Measurements from ENCODE around the gene PSMD9. TPM values are rescaled to one million over a fixed set of nuclear protein-coding genes. Genes with fewer than 3 reads are reported as not detected.
"Not testable (repeated sequence)": the region's sequence is repeated elsewhere in the genome, so short reads cannot be mapped to it uniquely, and the experiment has no call there.

Gene PSMD9
- total and polyA plus RNA-seq, 5 donors from 2014 or later = 52.9 to 106 (median 86.6) TPM

GRCh38 chr12:121876080-121876447, 12.5 kb upstream of the PSMD9 start:
- not testable (repeated sequence) for H3K9me3 ChIP-seq (ENCODE audit: control insufficient read depth in 2 of 2, low read length in 2 of 2); H3K27ac ChIP-seq (ENCODE audit: insufficient read depth, low read length, poor library complexity, severe bottlenecking); H3K27me3 ChIP-seq (ENCODE audit: control insufficient read depth, insufficient read depth, low read length); H3K36me3 Mint-ChIP-seq; H3K4me1 Mint-ChIP-seq; H3K36me3 ChIP-seq (ENCODE audit: control insufficient read depth, insufficient read depth, low read length); H3K9me3 Mint-ChIP-seq; H3K4me3 Mint-ChIP-seq; H3K27ac Mint-ChIP-seq; H3K27me3 Mint-ChIP-seq; H3K4me3 ChIP-seq (ENCODE audit: low read depth, low read length); H3K4me1 ChIP-seq (ENCODE audit: control insufficient read depth, insufficient read depth, low read length, poor library complexity, severe bottlenecking); ATAC-seq (ENCODE audit: low read depth in 2 of 2); DNase-seq

- no peak overlapping the region for H3K4me3 ChIP-seq (ENCODE audit: low read depth, low read length)
- peaks cover 0 to 3% (median 1%) of the 10 kb centered on the region in 4 donors for H3K4me1 Mint-ChIP-seq
- H3K27ac Mint-ChIP-seq = no peak overlapping the region
- no peak overlapping the region for H3K4me3 Mint-ChIP-seq
- ATAC-seq (ENCODE audit: low read depth in 2 of 2) (no peak), DNase-seq (no peak)
- no peak overlapping the region for H3K27ac ChIP-seq (ENCODE audit: insufficient read depth, low read length, poor library complexity, severe bottlenecking)
- peaks cover 4% of the 10 kb centered on the region for H3K4me1 ChIP-seq (ENCODE audit: control insufficient read depth, insufficient read depth, low read length, poor library complexity, severe bottlenecking)
- no peaks in the 10 kb centered on the region for H3K36me3 Mint-ChIP-seq
- H3K27me3 Mint-ChIP-seq = peaks cover 20% of the 10 kb centered on the region
- H3K27me3 ChIP-seq (ENCODE audit: control insufficient read depth, insufficient read depth, low read length) = no peaks in the 10 kb centered on the region
- H3K36me3 ChIP-seq (ENCODE audit: control insufficient read depth, insufficient read depth, low read length) = no peaks in the 10 kb centered on the region
- no peaks in the 10 kb centered on the region for H3K9me3 ChIP-seq (ENCODE audit: control insufficient read depth in 2 of 2, low read length in 2 of 2)
- H3K9me3 Mint-ChIP-seq = no peaks in the 10 kb centered on the region
Measured at GRCh38 chr12:121883315-121883660, 5.3 kb upstream of the PSMD9 start.

DNA sequence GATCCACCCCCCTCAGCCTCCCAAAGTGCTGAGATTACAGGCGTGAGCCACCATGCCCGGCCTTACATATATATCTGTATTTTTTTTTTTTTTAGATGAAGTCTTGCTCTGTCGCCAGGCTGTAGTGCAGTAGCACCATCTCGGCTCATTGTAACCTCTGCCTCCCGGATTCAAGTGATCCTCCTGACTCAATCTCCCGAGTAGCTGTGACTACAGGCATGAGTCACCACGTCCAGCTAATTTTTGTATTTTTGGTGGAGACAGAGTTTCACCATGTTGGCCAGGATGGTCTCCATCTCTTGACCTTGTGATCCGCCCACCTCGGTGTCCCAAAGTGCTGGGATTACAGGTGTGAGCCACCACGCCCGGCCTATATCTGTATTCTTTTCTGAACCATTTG, 3.5 kb upstream of the PSMD9 start:
- not testable (repeated sequence) for H3K9me3 ChIP-seq (ENCODE audit: control insufficient read depth in 2 of 2, low read length in 2 of 2); DNase-seq; H3K27ac Mint-ChIP-seq; H3K27ac ChIP-seq (ENCODE audit: insufficient read depth, low read length, poor library complexity, severe bottlenecking); H3K36me3 Mint-ChIP-seq; H3K4me3 ChIP-seq (ENCODE audit: low read depth, low read length); ATAC-seq (ENCODE audit: low read depth in 2 of 2); H3K36me3 ChIP-seq (ENCODE audit: control insufficient read depth, insufficient read depth, low read length); H3K27me3 ChIP-seq (ENCODE audit: control insufficient read depth, insufficient read depth, low read length); H3K9me3 Mint-ChIP-seq; H3K4me3 Mint-ChIP-seq
- H3K4me1 ChIP-seq (ENCODE audit: control insufficient read depth, insufficient read depth, low read length, poor library complexity, severe bottlenecking) = peaks cover 17% of the 10 kb centered on the region
- peaks cover 25% of the 10 kb centered on the region for H3K27me3 Mint-ChIP-seq
- peaks cover 8 to 21% (median 14%) of the 10 kb centered on the region in 4 donors for H3K4me1 Mint-ChIP-seq

DNA sequence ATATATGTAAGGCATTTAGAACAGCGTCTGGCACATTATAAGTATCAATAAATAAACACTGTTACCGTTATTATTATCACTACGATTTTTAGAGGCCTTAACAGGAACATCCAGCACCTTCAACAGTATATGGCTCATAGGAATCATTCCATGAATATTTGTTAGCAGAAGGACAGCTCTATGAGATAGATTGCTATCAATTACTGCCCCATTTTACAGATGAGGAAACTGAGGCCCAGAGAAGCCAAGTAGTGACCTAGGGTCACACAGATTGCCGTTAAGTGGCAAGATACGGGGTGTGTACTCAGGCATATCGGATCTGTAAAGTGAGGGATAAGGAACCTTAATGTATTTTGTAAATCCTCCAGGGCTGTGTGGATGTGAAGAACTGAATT, 510 bp upstream of the PSMD9 start:
- Mint-ChIP-seq H3K27me3 (peaks cover 25% of the 10 kb centered on the region), H3K4me1 (peaks cover 13 to 39% (median 23%) of the 10 kb centered on the region in 4 donors), H3K9me3 (no peaks in the 10 kb centered on the region), H3K36me3 (peaks cover 9% of the 10 kb centered on the region), H3K27ac (peak overlapping the region; percentile 96 to 100 (median 98)), H3K4me3 (peak overlapping the region; percentile 96 to 99 (median 98))
- Histone ChIP-seq H3K27me3 (ENCODE audit: control insufficient read depth, insufficient read depth, low read length) (no peaks in the 10 kb centered on the region), H3K4me1 (ENCODE audit: control insufficient read depth, insufficient read depth, low read length, poor library complexity, severe bottlenecking) (peaks cover 24% of the 10 kb centered on the region), H3K36me3 (ENCODE audit: control insufficient read depth, insufficient read depth, low read length) (peaks cover 4% of the 10 kb centered on the region), H3K27ac (ENCODE audit: insufficient read depth, low read length, poor library complexity, severe bottlenecking) (peak overlapping the region; percentile 97), H3K4me3 (ENCODE audit: low read depth, low read length) (peak overlapping the region; percentile 61), H3K9me3 (ENCODE audit: control insufficient read depth in 2 of 2, low read length in 2 of 2) (no peaks in the 10 kb centered on the region)
- ATAC-seq (ENCODE audit: low read depth in 2 of 2) = no peak
- DNase-seq = no peak

- Histone ChIP-seq H3K36me3 (ENCODE audit: control insufficient read depth, insufficient read depth, low read length) (peaks cover 7% of the 10 kb centered on the region), H3K4me1 (ENCODE audit: control insufficient read depth, insufficient read depth, low read length, poor library complexity, severe bottlenecking) (peaks cover 29% of the 10 kb centered on the region), H3K27ac (ENCODE audit: insufficient read depth, low read length, poor library complexity, severe bottlenecking) (peak overlapping the region; percentile 97), H3K27me3 (ENCODE audit: control insufficient read depth, insufficient read depth, low read length) (no peaks in the 10 kb centered on the region), H3K4me3 (ENCODE audit: low read depth, low read length) (peak overlapping the region; percentile 96), H3K9me3 (ENCODE audit: control insufficient read depth in 2 of 2, low read length in 2 of 2) (no peaks in the 10 kb centered on the region)
- H3K27me3 Mint-ChIP-seq = peaks cover 13% of the 10 kb centered on the region
- H3K36me3 Mint-ChIP-seq = peaks cover 9% of the 10 kb centered on the region
- ATAC-seq (ENCODE audit: low read depth in 2 of 2) (no peak), DNase-seq (no peak)
- peak overlapping the region; percentile 96 to 99 (median 98) for H3K4me3 Mint-ChIP-seq
- H3K27ac Mint-ChIP-seq = peak overlapping the region; percentile 96 to 100 (median 98)
- peaks cover 13 to 50% (median 29%) of the 10 kb centered on the region in 4 donors for H3K4me1 Mint-ChIP-seq
- no peaks in the 10 kb centered on the region for H3K9me3 Mint-ChIP-seq
Measured at GRCh38 chr12:121889274-121889624, 659 bp downstream of the PSMD9 start.

GRCh38 chr12:121889661-121890060, 1.1 kb downstream of the PSMD9 start:
- not testable (repeated sequence) for H3K27me3 ChIP-seq (ENCODE audit: control insufficient read depth, insufficient read depth, low read length); ATAC-seq (ENCODE audit: low read depth in 2 of 2); H3K9me3 Mint-ChIP-seq; H3K9me3 ChIP-seq (ENCODE audit: control insufficient read depth in 2 of 2, low read length in 2 of 2); H3K36me3 ChIP-seq (ENCODE audit: control insufficient read depth, insufficient read depth, low read length); H3K36me3 Mint-ChIP-seq
- H3K27me3 Mint-ChIP-seq = peaks cover 13% of the 10 kb centered on the region
- peak overlapping the region; percentile 96 for H3K4me3 ChIP-seq (ENCODE audit: low read depth, low read length)
- DNase-seq = peak in 1 of 3 donors; percentile 11
- H3K4me1 Mint-ChIP-seq = peaks cover 13 to 54% (median 32%) of the 10 kb centered on the region in 4 donors
- H3K4me1 ChIP-seq (ENCODE audit: control insufficient read depth, insufficient read depth, low read length, poor library complexity, severe bottlenecking) = peaks cover 29% of the 10 kb centered on the region
- H3K4me3 Mint-ChIP-seq = peak overlapping the region; percentile 96 to 99 (median 98)
- peak overlapping the region; percentile 97 for H3K27ac ChIP-seq (ENCODE audit: insufficient read depth, low read length, poor library complexity, severe bottlenecking)
- H3K27ac Mint-ChIP-seq = peak overlapping the region in 2 of 3 donors; percentile 96 to 100

DNA sequence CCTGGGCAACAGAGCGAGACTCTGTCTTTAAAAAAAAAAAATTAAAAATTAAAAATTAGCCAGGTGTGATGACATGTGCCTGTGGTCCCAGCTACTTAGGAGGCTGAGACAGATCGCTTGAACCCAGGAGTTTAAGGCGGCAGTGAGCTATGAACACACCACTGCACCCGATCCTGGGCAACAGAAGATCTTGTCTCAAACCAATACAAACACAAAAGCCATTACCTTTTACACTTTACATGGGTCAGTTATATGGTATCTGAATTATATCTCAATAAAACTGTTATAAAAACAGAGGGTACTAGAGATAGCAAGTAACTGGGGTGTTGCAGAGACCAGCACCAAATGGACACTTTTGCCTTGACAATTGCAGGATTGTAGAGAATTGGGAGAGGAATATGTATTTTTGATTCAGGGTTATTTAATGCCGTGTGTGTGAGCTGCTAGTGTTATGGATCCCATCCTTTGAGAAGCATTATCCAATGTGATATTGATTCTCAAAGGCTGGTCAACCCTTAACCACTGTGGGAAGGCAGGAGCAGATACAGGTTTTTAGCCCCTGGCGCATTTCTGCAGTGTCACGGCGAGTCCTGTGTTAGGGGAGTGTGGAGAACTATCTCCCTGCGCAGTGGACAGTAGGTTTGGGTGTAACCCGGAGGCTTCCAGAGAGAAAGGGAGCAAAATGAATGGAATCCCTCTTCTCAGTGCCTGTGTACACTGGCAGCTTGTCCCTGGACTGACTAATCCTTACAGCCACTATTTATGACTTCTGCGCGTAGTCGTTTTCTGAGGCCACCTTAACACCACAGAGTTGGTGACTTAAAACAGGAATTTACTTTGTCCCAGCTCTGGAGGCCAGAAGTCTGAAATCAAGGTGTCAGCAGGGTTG, 4.3 kb downstream of the PSMD9 start:
- no peak overlapping the region for H3K27ac ChIP-seq (ENCODE audit: insufficient read depth, low read length, poor library complexity, severe bottlenecking)
- H3K36me3 ChIP-seq (ENCODE audit: control insufficient read depth, insufficient read depth, low read length) = peaks cover 35% of the 10 kb centered on the region
- peaks cover 13 to 58% (median 38%) of the 10 kb centered on the region in 4 donors for H3K4me1 Mint-ChIP-seq
- H3K36me3 Mint-ChIP-seq = peaks cover 25% of the 10 kb centered on the region
- DNase-seq (no peak), ATAC-seq (ENCODE audit: low read depth in 2 of 2) (no peak)
- peaks cover 29% of the 10 kb centered on the region for H3K4me1 ChIP-seq (ENCODE audit: control insufficient read depth, insufficient read depth, low read length, poor library complexity, severe bottlenecking)
- H3K27me3 Mint-ChIP-seq = peaks cover 5% of the 10 kb centered on the region
- no peak overlapping the region for H3K4me3 ChIP-seq (ENCODE audit: low read depth, low read length)
- no peaks in the 10 kb centered on the region for H3K9me3 Mint-ChIP-seq
- peak overlapping the region in 2 of 3 donors; percentile 34 to 93 for H3K27ac Mint-ChIP-seq
- no peaks in the 10 kb centered on the region for H3K27me3 ChIP-seq (ENCODE audit: control insufficient read depth, insufficient read depth, low read length)
- peak overlapping the region in 1 of 4 donors; percentile 6 for H3K4me3 Mint-ChIP-seq
- no peaks in the 10 kb centered on the region for H3K9me3 ChIP-seq (ENCODE audit: control insufficient read depth in 2 of 2, low read length in 2 of 2)
